ENCODE results near the gene PTPN14.

DNA sequence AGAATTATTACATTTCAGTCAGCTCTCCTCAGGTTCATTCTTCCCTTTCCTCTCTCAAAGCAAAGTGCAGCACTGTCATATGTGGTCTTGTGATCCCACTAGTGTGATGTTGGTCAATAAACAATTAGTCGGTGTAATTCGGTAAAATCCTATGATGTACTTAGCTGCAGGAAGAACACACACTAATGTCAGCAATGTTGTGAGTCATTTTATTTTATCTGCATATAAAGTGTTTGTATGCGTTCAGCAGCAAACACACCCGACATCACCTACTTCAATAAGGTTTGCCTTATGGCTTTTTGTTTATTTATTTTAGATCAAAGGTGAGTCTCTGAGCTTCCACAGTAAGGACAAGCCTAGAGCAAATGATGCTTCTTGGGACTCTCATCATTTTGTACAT is 47.8 kb downstream of the PTPN14 start:
- no peak for TF ChIP-seq CTCF (IDR thresholded peaks at IDR 0.05; ENCODE audit: insufficient read depth, low read length)
- no peak for TF ChIP-seq REST (IDR thresholded peaks at IDR 0.05; ENCODE audit: insufficient replicate concordance, low read depth)
